Ishikawa (cell line): ENCODE results near the gene ST14.

Experiments used
- CEBPB ChIP-seq: IDR thresholded peaks from 2 replicates; pipeline ENCODE4 v1.6.1; 2012
- CREB1 ChIP-seq: IDR thresholded peaks from 2 replicates; pipeline ENCODE4 v1.6.1; 2012; ENCODE audit warnings: low read depth
- EGR1 ChIP-seq: IDR thresholded peaks from 2 replicates; pipeline ENCODE4 v1.6.1; 2012
- EP300 ChIP-seq: IDR thresholded peaks from 2 replicates; pipeline ENCODE4 v1.6.1; 2012; ENCODE audit warnings: borderline replicate concordance
- FOXM1 ChIP-seq: IDR thresholded peaks from 2 replicates; pipeline ENCODE4 v1.6.1; 2012; ENCODE audit warnings: low read depth, borderline replicate concordance
- NFIC ChIP-seq: IDR thresholded peaks from 2 replicates; pipeline ENCODE4 v1.6.1; 2012
- RAD21 ChIP-seq: IDR thresholded peaks from 2 replicates; pipeline ENCODE4 v1.6.1; 2012; ENCODE audit warnings: low read depth
- TAF1 ChIP-seq: IDR thresholded peaks from 2 replicates; pipeline ENCODE4 v1.6.1; 2012; ENCODE audit warnings: low read depth, mild to moderate bottlenecking
- TCF12 ChIP-seq: IDR thresholded peaks from 2 replicates; pipeline ENCODE4 v1.6.1; 2012; ENCODE audit warnings: low read depth
- TEAD4 ChIP-seq: IDR thresholded peaks from 2 replicates; pipeline ENCODE4 v1.6.1; 2012
- YY1 ChIP-seq: IDR thresholded peaks from 2 replicates; pipeline ENCODE4 v1.6.1; 2012; ENCODE audit warnings: low read depth
- ZBTB7A ChIP-seq: IDR thresholded peaks from 2 replicates; pipeline ENCODE4 v1.6.1; 2012; ENCODE audit warnings: low read depth
- TF ChIP-seq, protein P1 (sequence below): IDR thresholded peaks from 2 replicates; pipeline ENCODE4 v1.6.1; 2012
- TF ChIP-seq, protein P2 (sequence below): IDR thresholded peaks from 2 replicates; pipeline ENCODE4 v1.6.1; 2012
- TF ChIP-seq, protein P3 (sequence below): IDR thresholded peaks from 2 replicates; pipeline ENCODE4 v1.6.1; 2012; ENCODE audit warnings: low read depth, mild to moderate bottlenecking

The ST14 gene

DNA sequence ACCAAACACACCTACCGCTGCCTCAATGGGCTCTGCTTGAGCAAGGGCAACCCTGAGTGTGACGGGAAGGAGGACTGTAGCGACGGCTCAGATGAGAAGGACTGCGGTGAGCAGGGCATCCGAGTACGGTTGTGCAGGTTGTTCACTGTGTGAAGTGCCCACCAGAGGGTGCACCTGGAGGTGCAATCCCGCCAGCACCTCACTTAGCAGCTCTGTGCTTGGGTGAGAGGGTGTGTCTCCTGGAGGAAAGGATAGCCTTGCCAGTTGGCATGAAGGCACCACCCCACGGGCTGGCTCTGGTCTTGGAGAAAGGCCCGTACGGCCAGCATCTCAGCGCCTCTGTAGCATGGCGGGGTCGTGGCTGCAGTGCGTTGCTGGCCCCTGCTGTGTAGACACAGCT is 39.4 kb downstream of the ST14 start:
- no peak for TF ChIP-seq CREB1

DNA sequence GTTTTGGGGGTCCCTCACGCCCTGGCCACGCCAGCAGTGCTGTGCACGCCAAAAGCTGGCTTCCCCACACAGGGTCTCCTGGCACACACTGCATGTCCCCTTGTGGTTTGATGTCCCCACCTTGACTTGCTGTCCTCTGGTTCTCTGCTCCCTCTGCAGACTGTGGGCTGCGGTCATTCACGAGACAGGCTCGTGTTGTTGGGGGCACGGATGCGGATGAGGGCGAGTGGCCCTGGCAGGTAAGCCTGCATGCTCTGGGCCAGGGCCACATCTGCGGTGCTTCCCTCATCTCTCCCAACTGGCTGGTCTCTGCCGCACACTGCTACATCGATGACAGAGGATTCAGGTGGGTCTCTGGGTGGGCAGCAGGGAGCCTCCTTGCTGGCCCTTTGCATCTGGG is 40.2 kb downstream of the ST14 start:
- TF ChIP-seq NFIC (no peak), EGR1 (no peak), CREB1 (no peak), ZBTB7A (no peak), TCF12 (no peak), TEAD4 (no peak)

DNA sequence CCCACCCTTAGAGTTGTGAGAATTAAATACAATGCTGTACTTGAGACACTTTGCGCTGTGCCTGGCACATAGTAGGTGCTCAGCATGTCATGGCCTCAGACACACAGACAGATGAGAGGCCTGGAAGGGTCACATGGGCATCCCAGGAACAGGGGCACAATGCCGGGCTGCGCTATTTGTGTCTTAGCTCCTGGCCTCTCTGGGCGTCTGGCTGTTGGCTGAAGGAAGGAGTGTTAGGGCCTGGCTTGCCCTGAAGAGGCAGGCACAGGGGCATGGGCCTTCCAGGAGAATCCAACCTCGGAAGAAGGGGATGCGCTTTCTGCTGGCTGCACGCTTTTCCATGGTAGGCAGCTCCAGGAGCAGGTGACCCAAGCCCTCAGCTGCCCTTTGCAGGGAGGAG is 41.4 kb downstream of the ST14 start:
- no peak for TF ChIP-seq TCF12
- TF ChIP-seq ZBTB7A: no peak
- TF ChIP-seq TAF1: no peak
- TF ChIP-seq YY1: no peak
- no peak for TF ChIP-seq EP300
- no peak for TF ChIP-seq CREB1
- TF ChIP-seq CEBPB: no peak
- TF ChIP-seq TEAD4: no peak
- TF ChIP-seq RAD21: no peak
- TF ChIP-seq, protein P1, sequence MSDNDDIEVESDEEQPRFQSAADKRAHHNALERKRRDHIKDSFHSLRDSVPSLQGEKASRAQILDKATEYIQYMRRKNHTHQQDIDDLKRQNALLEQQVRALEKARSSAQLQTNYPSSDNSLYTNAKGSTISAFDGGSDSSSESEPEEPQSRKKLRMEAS: no peak
- no peak for TF ChIP-seq FOXM1
- TF ChIP-seq EGR1: no peak
- TF ChIP-seq, protein P2, sequence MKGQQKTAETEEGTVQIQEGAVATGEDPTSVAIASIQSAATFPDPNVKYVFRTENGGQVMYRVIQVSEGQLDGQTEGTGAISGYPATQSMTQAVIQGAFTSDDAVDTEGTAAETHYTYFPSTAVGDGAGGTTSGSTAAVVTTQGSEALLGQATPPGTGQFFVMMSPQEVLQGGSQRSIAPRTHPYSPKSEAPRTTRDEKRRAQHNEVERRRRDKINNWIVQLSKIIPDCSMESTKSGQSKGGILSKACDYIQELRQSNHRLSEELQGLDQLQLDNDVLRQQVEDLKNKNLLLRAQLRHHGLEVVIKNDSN: no peak
- TF ChIP-seq, protein P3, sequence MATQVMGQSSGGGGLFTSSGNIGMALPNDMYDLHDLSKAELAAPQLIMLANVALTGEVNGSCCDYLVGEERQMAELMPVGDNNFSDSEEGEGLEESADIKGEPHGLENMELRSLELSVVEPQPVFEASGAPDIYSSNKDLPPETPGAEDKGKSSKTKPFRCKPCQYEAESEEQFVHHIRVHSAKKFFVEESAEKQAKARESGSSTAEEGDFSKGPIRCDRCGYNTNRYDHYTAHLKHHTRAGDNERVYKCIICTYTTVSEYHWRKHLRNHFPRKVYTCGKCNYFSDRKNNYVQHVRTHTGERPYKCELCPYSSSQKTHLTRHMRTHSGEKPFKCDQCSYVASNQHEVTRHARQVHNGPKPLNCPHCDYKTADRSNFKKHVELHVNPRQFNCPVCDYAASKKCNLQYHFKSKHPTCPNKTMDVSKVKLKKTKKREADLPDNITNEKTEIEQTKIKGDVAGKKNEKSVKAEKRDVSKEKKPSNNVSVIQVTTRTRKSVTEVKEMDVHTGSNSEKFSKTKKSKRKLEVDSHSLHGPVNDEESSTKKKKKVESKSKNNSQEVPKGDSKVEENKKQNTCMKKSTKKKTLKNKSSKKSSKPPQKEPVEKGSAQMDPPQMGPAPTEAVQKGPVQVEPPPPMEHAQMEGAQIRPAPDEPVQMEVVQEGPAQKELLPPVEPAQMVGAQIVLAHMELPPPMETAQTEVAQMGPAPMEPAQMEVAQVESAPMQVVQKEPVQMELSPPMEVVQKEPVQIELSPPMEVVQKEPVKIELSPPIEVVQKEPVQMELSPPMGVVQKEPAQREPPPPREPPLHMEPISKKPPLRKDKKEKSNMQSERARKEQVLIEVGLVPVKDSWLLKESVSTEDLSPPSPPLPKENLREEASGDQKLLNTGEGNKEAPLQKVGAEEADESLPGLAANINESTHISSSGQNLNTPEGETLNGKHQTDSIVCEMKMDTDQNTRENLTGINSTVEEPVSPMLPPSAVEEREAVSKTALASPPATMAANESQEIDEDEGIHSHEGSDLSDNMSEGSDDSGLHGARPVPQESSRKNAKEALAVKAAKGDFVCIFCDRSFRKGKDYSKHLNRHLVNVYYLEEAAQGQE: no peak
- TF ChIP-seq NFIC: no peak

DNA sequence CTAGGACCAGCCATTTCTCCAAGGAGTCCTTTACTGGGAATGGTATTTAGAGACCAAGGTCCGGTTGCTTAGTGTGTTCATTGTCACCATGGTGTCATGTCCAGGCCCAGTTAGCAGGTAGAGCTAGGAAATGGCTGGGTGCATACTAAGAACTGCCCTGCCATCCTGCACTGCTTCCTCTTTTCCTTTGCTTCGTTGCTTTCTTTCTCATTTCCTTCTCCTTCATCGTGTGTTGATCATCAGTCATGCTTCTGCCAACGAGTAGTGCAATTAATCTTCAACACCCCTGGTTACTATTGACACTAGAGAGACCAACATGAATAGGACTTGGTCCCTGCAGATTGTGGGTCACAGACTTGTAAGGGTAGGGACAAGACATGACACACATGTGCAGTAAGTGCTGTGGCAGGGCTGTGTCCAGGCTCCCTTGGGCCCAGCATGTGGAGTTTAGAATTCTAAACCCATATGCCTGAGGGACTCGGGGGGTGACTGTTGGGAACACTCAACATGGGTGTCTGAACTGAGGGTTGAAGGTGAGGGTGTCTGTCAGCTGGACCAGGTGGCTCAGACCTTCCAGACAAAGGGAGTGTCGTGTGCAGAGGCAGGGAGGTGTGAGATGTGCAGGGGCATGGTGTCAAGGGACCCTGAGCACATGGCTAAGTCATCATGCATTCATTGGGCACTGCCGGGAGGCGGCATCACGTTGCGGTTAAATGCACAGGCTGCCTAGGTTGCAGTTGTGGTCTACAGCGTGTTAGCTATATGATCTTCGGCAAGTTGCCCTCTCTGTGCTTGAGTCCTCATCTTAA is 42.6 kb downstream of the ST14 start:
- TF ChIP-seq ZBTB7A (no peak), TAF1 (no peak), CREB1 (no peak), CEBPB (no peak), NFIC (no peak), EGR1 (no peak), TCF12 (no peak), RAD21 (no peak), FOXM1 (no peak), EP300 (no peak), TEAD4 (no peak), YY1 (no peak)
- TF ChIP-seq, protein P2: no peak
- TF ChIP-seq, protein P1: no peak
- TF ChIP-seq, protein P3: no peak

DNA sequence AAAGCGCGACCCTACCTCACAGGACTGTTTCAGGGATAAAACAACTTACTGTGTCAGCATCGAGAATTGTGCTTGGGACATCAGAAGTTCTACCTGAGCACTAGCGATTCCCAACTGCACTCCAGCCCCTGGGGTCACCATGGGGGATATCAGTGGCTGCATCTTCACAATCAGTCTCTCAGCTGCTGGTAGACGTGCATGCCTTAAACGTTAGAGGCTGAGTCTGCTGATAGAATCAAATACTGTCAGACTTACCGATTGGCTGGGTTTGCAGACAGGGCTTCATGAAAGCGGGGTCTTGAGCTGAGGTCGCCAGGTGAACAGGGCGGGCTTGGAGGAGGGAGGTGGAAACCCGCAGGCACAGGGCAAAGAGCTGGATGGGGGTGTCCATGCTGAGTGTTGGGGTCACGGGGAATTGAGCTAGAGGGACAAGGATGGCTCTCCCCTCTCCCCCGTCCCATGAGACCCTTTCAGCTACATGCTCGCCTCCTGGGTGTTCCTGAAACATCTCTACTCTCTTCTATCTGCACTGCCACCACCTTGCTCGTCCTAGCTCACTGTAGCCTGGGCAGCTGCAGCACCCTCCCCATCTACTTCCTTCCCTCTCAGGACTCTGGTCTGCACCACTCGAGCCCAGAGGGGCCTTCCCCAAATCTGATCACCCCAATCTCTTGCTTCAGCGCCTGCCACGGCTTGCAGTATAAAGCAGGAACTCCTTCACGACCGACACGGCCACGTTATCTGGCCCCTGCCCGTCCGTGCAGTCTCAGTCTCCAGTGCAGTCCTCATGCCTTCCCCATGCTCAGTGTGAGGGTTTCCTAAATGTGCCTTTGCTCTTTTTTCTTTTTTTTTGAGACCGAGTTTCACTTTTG is 43.5 kb downstream of the ST14 start:
- TF ChIP-seq, protein P2: no peak
